Fibroblast of lung (primary cell): ENCODE results near the gene NSMF. TPM values are rescaled to one million over a fixed set of nuclear protein-coding genes. Genes with fewer than 3 reads are reported as not detected.

Source experiments
- DNase-seq, 2 donors: peaks; one replicate each; pipeline versions ENCODE4 v3.0.0 to v3.0.0-alpha.2; 2010; ENCODE audit warnings: low read depth in 2 of 2
- H2AFZ ChIP-seq: 2 replicates; pipeline ENCODE4 v1.5.1; 2012; ENCODE audit warnings: low read length, control low read depth, inconsistent platforms
- H3K27ac ChIP-seq: 2 replicates; pipeline ENCODE4 v1.5.1; 2011; ENCODE audit warnings: low read length, control low read depth; ENCODE audit not compliant: insufficient read depth
- H3K27me3 ChIP-seq: 2 replicates; pipeline ENCODE4 v1.5.1; 2011; ENCODE audit warnings: mild to moderate bottlenecking, low read length; ENCODE audit not compliant: control insufficient read depth, insufficient read depth
- H3K36me3 ChIP-seq: 2 replicates; pipeline ENCODE4 v1.5.1; 2011; ENCODE audit warnings: low read length; ENCODE audit not compliant: control insufficient read depth, insufficient read depth
- H3K4me1 ChIP-seq: 2 replicates; pipeline ENCODE4 v1.5.1; 2011; ENCODE audit warnings: low read length; ENCODE audit not compliant: control insufficient read depth, insufficient read depth; ENCODE audit errors: extremely low read depth
- H3K4me2 ChIP-seq: 2 replicates; pipeline ENCODE4 v1.5.1; 2011; ENCODE audit warnings: low read length, control low read depth; ENCODE audit not compliant: insufficient read depth; ENCODE audit errors: extremely low read depth
- H3K4me3 ChIP-seq, 4 experiments: fragments of 200-600 bp in 1 of 4; sonication (generic) in 1 of 4; replicated peaks in 1 of 4; 2 replicates each; pipeline ENCODE4 v1.5.1; 2011 to 2016; ENCODE audit warnings: low read length in 4 of 4, low read depth in 3 of 4, mild to moderate bottlenecking in 3 of 4, control low read depth in 2 of 4, inconsistent platforms in 1 of 4, mixed read lengths in 1 of 4; ENCODE audit not compliant: insufficient read depth in 1 of 4; ENCODE audit errors: control extremely low read depth in 1 of 4
- H3K79me2 ChIP-seq: 2 replicates; pipeline ENCODE4 v1.5.1; 2012; ENCODE audit warnings: mild to moderate bottlenecking, low read length, inconsistent platforms; ENCODE audit not compliant: control insufficient read depth, insufficient read depth
- H3K9ac ChIP-seq: 2 replicates; pipeline ENCODE4 v1.5.1; 2011; ENCODE audit warnings: mild to moderate bottlenecking, low read length, control low read depth; ENCODE audit not compliant: insufficient read depth
- H3K9me3 ChIP-seq: 2 replicates; pipeline ENCODE4 v1.5.1; 2012; ENCODE audit warnings: low read depth, low read length; ENCODE audit not compliant: control insufficient read depth, insufficient read depth
- H4K20me1 ChIP-seq: 2 replicates; pipeline ENCODE4 v1.5.1; 2011; ENCODE audit warnings: low read length; ENCODE audit not compliant: control insufficient read depth, insufficient read depth; ENCODE audit errors: extremely low read depth
- EZH2 ChIP-seq: IDR thresholded peaks from 2 replicates; pipeline ENCODE4 v1.5.1; 2012; ENCODE audit warnings: low read length, control low read depth, mild to moderate bottlenecking; ENCODE audit errors: missing control alignments
- polyA plus RNA-seq, 2 donors: library from polyadenylated mRNA; depleted of rRNA in 1 of 2; stranded (reverse) in 1 of 2; unstranded in 1 of 2; fragments of >200 nt; gene quantifications; 2 replicates each; pipeline ENCODE4 v1.2.1, GENCODE V29; 2011 to 2012; ENCODE audit warnings: missing spikeins in 1 of 2
- total RNA-seq: library from RNA; depleted of rRNA; stranded (reverse); fragments of >200 nt; gene quantifications from 2 replicates; pipeline ENCODE4 v1.2.1, GENCODE V29; 2014
- TF ChIP-seq, protein P1 (sequence below), 2 donors: IDR thresholded peaks in 1 of 2; conservative IDR thresholded peaks in 1 of 2; 1 replicate in 1 of 2; 2 replicates in 1 of 2; pipeline ENCODE4 v1.5.1; 2011 to 2012; ENCODE audit warnings: low read length in 2 of 2, control low read depth in 1 of 2, inconsistent platforms in 1 of 2, low read depth in 1 of 2, mild to moderate bottlenecking in 1 of 2

Gene NSMF
- total and polyA plus RNA-seq, 2 donors (not counting 1 experiment from before 2014, with no cell fraction given) = 13.4 to 15.0 TPM

DNA sequence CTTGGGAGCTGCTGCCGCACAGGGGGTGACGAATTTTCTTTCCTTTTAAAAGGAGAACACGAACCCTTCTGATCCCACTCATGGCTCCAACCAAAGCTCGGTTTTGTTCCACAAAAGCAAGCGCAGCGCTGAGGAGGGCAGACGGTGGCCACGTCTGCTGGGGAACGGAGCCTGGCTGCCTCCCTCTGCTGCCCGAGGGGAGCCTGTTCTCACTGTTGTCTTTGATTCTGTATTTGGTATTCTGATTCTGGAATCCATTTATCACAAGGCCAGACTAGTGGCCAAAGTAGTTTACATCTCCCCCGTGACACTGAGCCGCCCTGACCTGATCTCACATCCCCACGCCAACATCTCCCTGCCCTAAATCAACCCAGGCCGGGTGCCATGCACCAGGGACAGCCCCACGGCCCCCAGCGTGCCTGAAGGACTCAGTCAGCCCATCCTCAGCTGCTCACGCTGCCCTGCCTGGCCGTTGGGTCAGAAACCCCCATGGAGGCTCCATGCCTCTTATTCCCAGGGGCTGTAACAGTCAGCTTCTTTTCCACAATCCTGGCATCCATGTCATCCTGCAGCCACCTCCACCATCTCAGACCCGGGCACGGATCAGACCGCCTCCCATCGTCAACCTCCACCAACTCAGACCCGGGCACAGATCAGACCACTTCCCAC, 6.7 kb upstream of the NSMF start:
- H3K9ac ChIP-seq = no peak overlapping the region
- DNase-seq = no peak
- H3K9me3 ChIP-seq = no peaks in the 10 kb centered on the region
- H3K4me3 ChIP-seq = no peak overlapping the region
- H3K27me3 ChIP-seq = peaks cover 2% of the 10 kb centered on the region
- no peak overlapping the region for H2AFZ ChIP-seq
- no peaks in the 10 kb centered on the region for H3K4me1 ChIP-seq
- no peak for TF ChIP-seq EZH2
- TF ChIP-seq, protein P1, sequence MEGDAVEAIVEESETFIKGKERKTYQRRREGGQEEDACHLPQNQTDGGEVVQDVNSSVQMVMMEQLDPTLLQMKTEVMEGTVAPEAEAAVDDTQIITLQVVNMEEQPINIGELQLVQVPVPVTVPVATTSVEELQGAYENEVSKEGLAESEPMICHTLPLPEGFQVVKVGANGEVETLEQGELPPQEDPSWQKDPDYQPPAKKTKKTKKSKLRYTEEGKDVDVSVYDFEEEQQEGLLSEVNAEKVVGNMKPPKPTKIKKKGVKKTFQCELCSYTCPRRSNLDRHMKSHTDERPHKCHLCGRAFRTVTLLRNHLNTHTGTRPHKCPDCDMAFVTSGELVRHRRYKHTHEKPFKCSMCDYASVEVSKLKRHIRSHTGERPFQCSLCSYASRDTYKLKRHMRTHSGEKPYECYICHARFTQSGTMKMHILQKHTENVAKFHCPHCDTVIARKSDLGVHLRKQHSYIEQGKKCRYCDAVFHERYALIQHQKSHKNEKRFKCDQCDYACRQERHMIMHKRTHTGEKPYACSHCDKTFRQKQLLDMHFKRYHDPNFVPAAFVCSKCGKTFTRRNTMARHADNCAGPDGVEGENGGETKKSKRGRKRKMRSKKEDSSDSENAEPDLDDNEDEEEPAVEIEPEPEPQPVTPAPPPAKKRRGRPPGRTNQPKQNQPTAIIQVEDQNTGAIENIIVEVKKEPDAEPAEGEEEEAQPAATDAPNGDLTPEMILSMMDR (conservative IDR thresholded peaks at IDR 0.05 in 1 of 2, IDR thresholded peaks at IDR 0.05 in 1 of 2; ENCODE audit: low read depth in 1 of 2, low read length in 2 of 2) = no peak
- no peak overlapping the region for H3K27ac ChIP-seq
- no peak overlapping the region for H3K4me2 ChIP-seq
- no peaks in the 10 kb centered on the region for H4K20me1 ChIP-seq
- no peaks in the 10 kb centered on the region for H3K36me3 ChIP-seq
- H3K79me2 ChIP-seq = no peaks in the 10 kb centered on the region

GRCh38 chr9:137465000-137465719, 6.0 kb upstream of the NSMF start:
- H3K27me3 ChIP-seq = peaks cover 2% of the 10 kb centered on the region
- H3K9me3 ChIP-seq = no peaks in the 10 kb centered on the region
- no peaks in the 10 kb centered on the region for H3K36me3 ChIP-seq
- H3K9ac ChIP-seq = no peak overlapping the region
- H2AFZ ChIP-seq = no peak overlapping the region
- H3K4me2 ChIP-seq = no peak overlapping the region
- TF ChIP-seq, protein P1 (conservative IDR thresholded peaks at IDR 0.05 in 1 of 2, IDR thresholded peaks at IDR 0.05 in 1 of 2; ENCODE audit: low read depth in 1 of 2, low read length in 2 of 2) = no peak
- no peak for TF ChIP-seq EZH2
- no peak overlapping the region for H3K4me3 ChIP-seq
- no peak for DNase-seq
- no peaks in the 10 kb centered on the region for H4K20me1 ChIP-seq
- H3K27ac ChIP-seq = no peak overlapping the region
- no peaks in the 10 kb centered on the region for H3K4me1 ChIP-seq
- no peaks in the 10 kb centered on the region for H3K79me2 ChIP-seq

GRCh38 chr9:137464291-137464999, 5.3 kb upstream of the NSMF start:
- peaks cover 2% of the 10 kb centered on the region for H3K27me3 ChIP-seq
- H3K9me3 ChIP-seq = no peaks in the 10 kb centered on the region
- H3K27ac ChIP-seq = no peak overlapping the region
- DNase-seq = no peak
- no peaks in the 10 kb centered on the region for H3K79me2 ChIP-seq
- H3K9ac ChIP-seq = no peak overlapping the region
- H2AFZ ChIP-seq = no peak overlapping the region
- TF ChIP-seq EZH2 = no peak
- TF ChIP-seq, protein P1 (conservative IDR thresholded peaks at IDR 0.05 in 1 of 2, IDR thresholded peaks at IDR 0.05 in 1 of 2; ENCODE audit: low read depth in 1 of 2, low read length in 2 of 2) = no peak
- H4K20me1 ChIP-seq = no peaks in the 10 kb centered on the region
- no peaks in the 10 kb centered on the region for H3K36me3 ChIP-seq
- H3K4me1 ChIP-seq = no peaks in the 10 kb centered on the region
- no peak overlapping the region for H3K4me3 ChIP-seq
- H3K4me2 ChIP-seq = no peak overlapping the region
